NT2/D1 (cell line): ENCODE data around the gene MADCAM1.

Source experiments
- SUZ12 ChIP-seq: IDR thresholded peaks from 2 replicates; pipeline ENCODE4 v1.6.1; 2011; ENCODE audit not compliant: insufficient read length, insufficient read depth; ENCODE audit errors: extremely low read depth
- YY1 ChIP-seq: IDR thresholded peaks from 2 replicates; pipeline ENCODE4 v1.6.1; 2011; ENCODE audit not compliant: insufficient read length, insufficient read depth

DNA sequence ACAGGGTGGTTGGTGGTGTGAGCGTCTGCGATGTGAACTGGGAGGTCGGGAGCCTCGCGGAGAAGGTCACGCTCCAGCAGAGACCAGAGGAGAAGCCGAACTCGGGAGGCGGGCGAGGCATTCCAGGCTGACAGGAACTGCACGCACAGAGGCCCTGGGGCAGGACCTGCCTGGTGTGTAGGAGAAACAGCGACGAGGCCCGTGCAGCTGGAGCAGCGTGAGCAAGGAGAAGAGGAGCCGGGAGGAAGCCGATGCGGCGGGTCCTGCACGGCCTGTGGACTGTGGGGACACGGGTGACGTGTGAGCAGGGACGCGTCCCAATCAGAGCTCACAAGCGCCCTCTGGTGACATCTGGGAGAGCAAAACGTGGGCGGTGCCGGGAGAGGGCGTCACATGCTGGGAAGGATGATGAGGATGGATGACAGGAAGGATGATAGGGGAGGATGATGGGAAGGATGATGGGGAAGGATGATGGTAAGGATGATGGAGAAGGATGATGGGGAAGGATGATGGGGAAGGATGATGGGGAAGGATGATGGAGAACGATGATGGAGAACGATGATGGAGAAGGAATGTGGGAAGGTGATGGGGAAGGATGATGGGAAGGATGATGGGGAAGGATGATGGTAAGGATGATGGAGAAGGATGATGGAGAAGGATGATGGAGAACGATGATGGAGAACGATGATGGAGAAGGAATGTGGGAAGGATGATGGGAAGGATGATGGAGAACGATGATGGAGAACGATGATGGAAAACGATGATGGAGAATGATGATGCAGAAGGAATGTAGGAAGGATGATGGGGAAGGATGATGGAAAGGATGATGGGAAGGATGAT lies 16.1 kb upstream of the MADCAM1 start:
- no peak for TF ChIP-seq YY1
- no peak for TF ChIP-seq SUZ12
